CD4-positive, CD25-positive, alpha-beta regulatory T cell (primary cell): ENCODE measurements around the gene KCNC4. TPM values are rescaled to one million over a fixed set of nuclear protein-coding genes. Genes with fewer than 3 reads are reported as not detected.

Experiments used
- ATAC-seq, 2 donors: fragments of 150-1000 bp; cut with Tn5 transposase; one replicate each; pipeline ENCODE4 v1.10.0; 2021; ENCODE audit warnings: low read depth in 2 of 2, moderate number of reproducible peaks in 2 of 2, moderate library complexity in 1 of 2
- DNase-seq, 3 donors: peaks; one replicate each; pipeline versions ENCODE4 v3.0.0 to v3.0.0-alpha.2; 2012 to 2022; ENCODE audit warnings: mixed read lengths in 1 of 3
- H3K27ac ChIP-seq: one replicate; pipeline ENCODE4 v1.7.0; 2013; ENCODE audit warnings: mild to moderate bottlenecking, low read length; ENCODE audit not compliant: insufficient read depth, poor library complexity, severe bottlenecking
- H3K27me3 ChIP-seq: one replicate; pipeline ENCODE4 v1.7.0; 2013; ENCODE audit warnings: low read length; ENCODE audit not compliant: control insufficient read depth, insufficient read depth
- H3K36me3 ChIP-seq: one replicate; pipeline ENCODE4 v1.7.0; 2013; ENCODE audit warnings: mild to moderate bottlenecking, low read length, moderate library complexity; ENCODE audit not compliant: control insufficient read depth, insufficient read depth
- H3K4me1 ChIP-seq: 2 replicates; pipeline ENCODE4 v1.7.0; 2013; ENCODE audit warnings: mild to moderate bottlenecking, low read length; ENCODE audit not compliant: insufficient read depth, control insufficient read depth, poor library complexity, severe bottlenecking
- H3K4me3 ChIP-seq: one replicate; pipeline ENCODE4 v1.7.0; 2013; ENCODE audit warnings: low read depth, mild to moderate bottlenecking, low read length, moderate library complexity
- H3K9me3 ChIP-seq, 2 experiments: 1 replicate in 1 of 2; 2 replicates in 1 of 2; pipeline ENCODE4 v1.7.0; 2013; ENCODE audit warnings: low read length in 2 of 2, mild to moderate bottlenecking in 1 of 2, moderate library complexity in 1 of 2; ENCODE audit not compliant: control insufficient read depth in 2 of 2
- H3K27ac Mint-ChIP-seq, 3 donors: one replicate each; pipeline ENCODE4 v1.8.0; 2020 to 2022; ENCODE audit warnings: mild to moderate bottlenecking in 3 of 3, mixed read lengths in 3 of 3, moderate library complexity in 2 of 3
- H3K27me3 Mint-ChIP-seq: one replicate; pipeline ENCODE4 v1.8.0; 2022; ENCODE audit warnings: mild to moderate bottlenecking, mixed read lengths
- H3K36me3 Mint-ChIP-seq: one replicate; pipeline ENCODE4 v1.8.0; 2020; ENCODE audit warnings: mixed read lengths
- H3K4me1 Mint-ChIP-seq, 4 donors: one replicate each; pipeline ENCODE4 v1.8.0; 2020 to 2022; ENCODE audit warnings: mixed read lengths in 4 of 4, mild to moderate bottlenecking in 1 of 4
- H3K4me3 Mint-ChIP-seq, 4 donors: one replicate each; pipeline ENCODE4 v1.8.0; 2020 to 2022; ENCODE audit warnings: mild to moderate bottlenecking in 4 of 4, mixed read lengths in 4 of 4, moderate library complexity in 3 of 4
- H3K9me3 Mint-ChIP-seq, 7 donors: one replicate each; pipeline ENCODE4 v1.8.0; 2020 to 2022; ENCODE audit warnings: mixed read lengths in 7 of 7, mild to moderate bottlenecking in 3 of 7, moderate library complexity in 2 of 7
- polyA plus RNA-seq, 4 donors: library from polyadenylated mRNA; unstranded; fragments of 300-500 nt; fragmentation: Illumina TruSeq; gene quantifications; one replicate each; pipeline ENCODE4 v1.2.3, GENCODE V29; 2021
- total RNA-seq: library from RNA; stranded (reverse); gene quantifications from one replicate; pipeline ENCODE4 v1.2.3, GENCODE V29; 2022

KCNC4 gene
- total and polyA plus RNA-seq, 5 donors from 2014 or later: 0.68 to 16.4 (median 1.3) TPM

GRCh38 chr1:110243574-110243973 is 33.5 kb downstream of the KCNC4 start:
- no peak overlapping the region for H3K27ac ChIP-seq
- H3K4me3 ChIP-seq: no peak overlapping the region
- H3K4me1 Mint-ChIP-seq: peaks cover 0 to 4% (median under 1%) of the 10 kb centered on the region in 4 donors
- no peaks in the 10 kb centered on the region for H3K27me3 Mint-ChIP-seq
- no peaks in the 10 kb centered on the region for H3K4me1 ChIP-seq
- DNase-seq (no peak), ATAC-seq (peak; percentile 16 to 39)
- no peaks in the 10 kb centered on the region for H3K9me3 ChIP-seq
- H3K36me3 ChIP-seq: no peaks in the 10 kb centered on the region
- H3K9me3 Mint-ChIP-seq: peaks cover 0 to 1% (median 0%) of the 10 kb centered on the region in 7 donors
- no peaks in the 10 kb centered on the region for H3K27me3 ChIP-seq
- H3K27ac Mint-ChIP-seq: peak overlapping the region in 1 of 3 donors; percentile 75
- peaks cover 11% of the 10 kb centered on the region for H3K36me3 Mint-ChIP-seq
- H3K4me3 Mint-ChIP-seq: no peak overlapping the region

GRCh38 chr1:110245876-110246620 is 35.9 kb downstream of the KCNC4 start:
- peaks cover 4% of the 10 kb centered on the region for H3K36me3 Mint-ChIP-seq
- ATAC-seq: no peak
- H3K27ac Mint-ChIP-seq: no peak overlapping the region
- Histone ChIP-seq H3K9me3 (no peaks in the 10 kb centered on the region), H3K36me3 (no peaks in the 10 kb centered on the region), H3K27me3 (no peaks in the 10 kb centered on the region), H3K4me3 (no peak overlapping the region), H3K4me1 (no peaks in the 10 kb centered on the region), H3K27ac (no peak overlapping the region)
- DNase-seq: no peak
- H3K27me3 Mint-ChIP-seq: no peaks in the 10 kb centered on the region
- no peak overlapping the region for H3K4me3 Mint-ChIP-seq
- H3K4me1 Mint-ChIP-seq: peaks cover 0 to 4% (median under 1%) of the 10 kb centered on the region in 4 donors
- peaks cover 0 to 2% (median 0%) of the 10 kb centered on the region in 7 donors for H3K9me3 Mint-ChIP-seq

DNA sequence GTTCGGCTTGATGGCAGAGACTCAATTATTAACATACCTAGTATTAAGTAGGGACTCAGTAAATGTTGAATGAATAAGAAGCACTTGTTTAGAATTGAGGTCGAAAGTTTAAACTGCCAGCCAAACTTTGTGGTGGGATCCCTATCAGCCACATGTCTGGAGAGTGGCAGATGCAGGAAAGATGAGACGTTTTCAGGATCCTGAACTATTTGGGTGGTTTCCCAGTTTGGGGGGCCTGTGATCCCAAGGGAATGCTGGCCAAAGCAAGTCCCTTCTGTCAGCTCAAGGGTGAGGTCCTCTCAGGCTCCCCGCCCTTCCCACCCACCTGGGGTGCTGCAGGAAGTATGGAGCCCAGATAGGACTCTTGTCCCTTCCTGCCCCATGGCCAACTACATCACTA is 38.6 kb downstream of the KCNC4 start:
- H3K27ac Mint-ChIP-seq: no peak overlapping the region
- no peaks in the 10 kb centered on the region for H3K27me3 ChIP-seq
- H3K27ac ChIP-seq: no peak overlapping the region
- H3K9me3 Mint-ChIP-seq: peaks cover 0 to 2% (median 0%) of the 10 kb centered on the region in 7 donors
- no peak overlapping the region for H3K4me3 ChIP-seq
- H3K9me3 ChIP-seq: no peaks in the 10 kb centered on the region
- no peaks in the 10 kb centered on the region for H3K36me3 ChIP-seq
- no peak for DNase-seq
- H3K4me1 Mint-ChIP-seq: peaks cover 0 to 2% (median under 1%) of the 10 kb centered on the region in 4 donors
- H3K36me3 Mint-ChIP-seq: peaks cover 4% of the 10 kb centered on the region
- no peak for ATAC-seq
- no peak overlapping the region for H3K4me3 Mint-ChIP-seq
- no peaks in the 10 kb centered on the region for H3K4me1 ChIP-seq
- no peaks in the 10 kb centered on the region for H3K27me3 Mint-ChIP-seq

DNA sequence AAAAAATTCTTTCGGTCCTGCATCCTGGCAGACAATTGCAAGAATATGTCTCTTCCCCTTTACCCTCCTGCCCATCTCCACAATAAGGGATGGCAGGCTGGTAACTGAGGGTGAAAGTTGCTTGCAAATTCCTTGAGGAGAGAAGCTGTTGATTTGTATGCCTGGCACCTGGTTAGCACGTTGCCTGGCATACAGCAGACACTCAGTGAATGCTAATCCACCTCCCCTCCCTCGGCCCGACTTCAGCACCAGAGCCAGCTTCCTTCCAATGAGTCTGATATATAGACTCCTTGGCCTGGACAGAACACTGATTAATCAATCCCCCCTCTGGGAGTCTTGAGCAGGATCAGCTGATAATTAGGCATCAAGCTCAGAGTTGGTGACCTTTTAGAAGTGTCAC is 39.1 kb downstream of the KCNC4 start:
- no peak for DNase-seq
- Histone ChIP-seq H3K4me3 (no peak overlapping the region), H3K4me1 (no peaks in the 10 kb centered on the region), H3K27ac (no peak overlapping the region), H3K36me3 (no peaks in the 10 kb centered on the region), H3K27me3 (no peaks in the 10 kb centered on the region), H3K9me3 (no peaks in the 10 kb centered on the region)
- Mint-ChIP-seq H3K36me3 (peaks cover 4% of the 10 kb centered on the region), H3K27me3 (no peaks in the 10 kb centered on the region), H3K4me3 (no peak overlapping the region), H3K9me3 (peaks cover 0 to 2% (median 0%) of the 10 kb centered on the region in 7 donors), H3K27ac (no peak overlapping the region), H3K4me1 (no peaks in the 10 kb centered on the region)
- no peak for ATAC-seq

DNA sequence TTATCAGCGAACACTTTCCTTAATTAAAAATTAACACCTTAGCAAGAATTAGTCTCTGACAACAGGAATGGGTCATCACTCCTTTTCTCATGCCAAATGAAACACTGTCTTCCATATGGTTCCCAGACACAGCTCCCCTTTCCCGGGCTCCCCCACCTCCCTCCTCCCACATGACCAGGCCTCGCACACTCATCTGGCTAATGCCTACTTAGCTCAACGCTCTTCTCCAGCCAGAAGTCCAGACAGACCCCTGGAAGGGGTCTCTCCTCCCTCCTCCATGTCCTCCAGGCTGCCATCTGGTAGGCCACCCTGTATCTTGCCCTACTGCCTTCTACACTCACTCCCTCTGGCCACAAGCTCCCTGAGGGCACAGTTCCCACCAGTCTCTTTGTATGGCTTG is 39.9 kb downstream of the KCNC4 start:
- H3K27me3 ChIP-seq: no peaks in the 10 kb centered on the region
- DNase-seq (no peak), ATAC-seq (no peak)
- no peak overlapping the region for H3K4me3 ChIP-seq
- H3K4me3 Mint-ChIP-seq: no peak overlapping the region
- H3K36me3 Mint-ChIP-seq: peaks cover 4% of the 10 kb centered on the region
- no peaks in the 10 kb centered on the region for H3K9me3 ChIP-seq
- peaks cover 0 to 5% (median 0%) of the 10 kb centered on the region in 4 donors for H3K4me1 Mint-ChIP-seq
- no peaks in the 10 kb centered on the region for H3K27me3 Mint-ChIP-seq
- H3K36me3 ChIP-seq: no peaks in the 10 kb centered on the region
- H3K4me1 ChIP-seq: no peaks in the 10 kb centered on the region
- H3K27ac ChIP-seq: no peak overlapping the region
- H3K9me3 Mint-ChIP-seq: peaks cover 0 to 2% (median 0%) of the 10 kb centered on the region in 7 donors
- peak overlapping the region in 1 of 3 donors; percentile 17 for H3K27ac Mint-ChIP-seq

- Mint-ChIP-seq H3K9me3 (peaks cover 0 to 2% (median 0%) of the 10 kb centered on the region in 7 donors), H3K4me1 (peaks cover 0 to 9% (median 3%) of the 10 kb centered on the region in 4 donors), H3K4me3 (no peak overlapping the region), H3K27me3 (no peaks in the 10 kb centered on the region), H3K36me3 (peaks cover 4% of the 10 kb centered on the region), H3K27ac (no peak overlapping the region)
- H3K27me3 ChIP-seq: no peaks in the 10 kb centered on the region
- H3K4me1 ChIP-seq: peaks cover 2% of the 10 kb centered on the region
- ATAC-seq (no peak), DNase-seq (no peak)
- H3K4me3 ChIP-seq: no peak overlapping the region
- no peaks in the 10 kb centered on the region for H3K9me3 ChIP-seq
- no peak overlapping the region for H3K27ac ChIP-seq
- H3K36me3 ChIP-seq: no peaks in the 10 kb centered on the region
These were observed 40.6 kb downstream of the KCNC4 start for GRCh38 chr1:110250749-110251148.

DNA sequence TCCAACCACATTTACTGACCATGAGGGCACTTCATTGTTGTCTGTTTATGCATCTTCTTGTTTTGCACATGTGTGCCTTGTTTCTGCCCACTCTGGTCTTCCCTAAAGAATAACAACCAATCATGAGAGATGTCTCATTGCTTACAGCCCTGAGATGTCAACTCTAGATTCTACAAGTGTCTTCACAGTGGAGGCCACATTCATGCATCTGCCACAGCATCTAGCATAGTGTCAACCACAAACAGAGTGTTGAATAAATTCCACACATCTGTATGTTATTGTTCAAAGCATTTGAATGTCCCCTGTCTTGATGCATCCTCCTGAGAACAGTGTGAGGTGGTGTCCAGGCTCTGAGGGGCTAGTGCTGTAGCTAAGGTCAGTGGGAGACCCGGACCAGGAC is 43.1 kb downstream of the KCNC4 start:
- no peak for ATAC-seq
- Mint-ChIP-seq H3K36me3 (no peaks in the 10 kb centered on the region), H3K4me3 (no peak overlapping the region), H3K9me3 (peaks cover 0 to 2% (median 0%) of the 10 kb centered on the region in 7 donors), H3K27me3 (no peaks in the 10 kb centered on the region), H3K4me1 (peaks cover 0 to 9% (median 4%) of the 10 kb centered on the region in 4 donors), H3K27ac (peak overlapping the region in 1 of 3 donors; percentile 22)
- Histone ChIP-seq H3K27ac (no peak overlapping the region), H3K27me3 (no peaks in the 10 kb centered on the region), H3K4me3 (no peak overlapping the region), H3K36me3 (no peaks in the 10 kb centered on the region), H3K9me3 (no peaks in the 10 kb centered on the region), H3K4me1 (peaks cover 2% of the 10 kb centered on the region)
- no peak for DNase-seq
